CD4-positive, alpha-beta memory T cell (primary cell): ENCODE results near the gene HCLS1. TPM values are rescaled to one million over a fixed set of nuclear protein-coding genes. Genes with fewer than 3 reads are reported as not detected.

Experiments
- CTCF ChIA-PET: fragments of 350-600 bp; sonication (Branson Sonifier 250); formaldehyde crosslinking; loops from one replicate; lab custom pipeline; 2021; ENCODE audit warnings: inconsistent platforms; ENCODE audit not compliant: partially characterized antibody; lab: Charles Lee
- POLR2A ChIA-PET: fragments of 350-600 bp; sonication (Branson Sonifier 250); formaldehyde crosslinking; loops from one replicate; lab custom pipeline; 2021; ENCODE audit not compliant: partially characterized antibody; lab: Charles Lee
- DNase-seq, 5 donors: peaks; one replicate each; pipeline versions ENCODE4 v3.0.0 to v3.0.0-alpha.2; 2020 to 2022; ENCODE audit warnings: mixed read lengths in 1 of 5
- H3K27ac ChIP-seq: one replicate; pipeline ENCODE4 v1.7.0; 2013; ENCODE audit warnings: low read depth, low read length
- H3K27me3 ChIP-seq: 2 replicates; pipeline ENCODE4 v1.7.0; 2013; ENCODE audit warnings: mild to moderate bottlenecking, low read length, moderate library complexity; ENCODE audit not compliant: insufficient read depth
- H3K36me3 ChIP-seq: 2 replicates; pipeline ENCODE4 v1.7.0; 2013; ENCODE audit warnings: mild to moderate bottlenecking, low read length, moderate library complexity; ENCODE audit not compliant: insufficient read depth
- H3K4me1 ChIP-seq: 2 replicates; pipeline ENCODE4 v1.7.0; 2013; ENCODE audit warnings: mild to moderate bottlenecking, low read length, moderate library complexity; ENCODE audit not compliant: insufficient read depth
- H3K4me3 ChIP-seq, 2 donors: one replicate each; pipeline ENCODE4 v1.7.0; 2013; ENCODE audit warnings: low read length in 2 of 2, mild to moderate bottlenecking in 1 of 2
- H3K9me3 ChIP-seq, 2 donors: one replicate each; pipeline ENCODE4 v1.7.0; 2013; ENCODE audit warnings: low read length in 2 of 2, control low read depth in 1 of 2; ENCODE audit not compliant: control insufficient read depth in 1 of 2
- H3K27ac Mint-ChIP-seq, 7 donors: one replicate each; pipeline ENCODE4 v1.8.0; 2020 to 2021; ENCODE audit warnings: mixed read lengths in 7 of 7, mild to moderate bottlenecking in 6 of 7, inconsistent platforms in 3 of 7, moderate library complexity in 3 of 7
- H3K27me3 Mint-ChIP-seq, 2 donors: one replicate each; pipeline ENCODE4 v1.8.0; 2020 to 2021; ENCODE audit warnings: mixed read lengths in 2 of 2
- H3K36me3 Mint-ChIP-seq, 2 donors: one replicate each; pipeline ENCODE4 v1.8.0; 2020 to 2021; ENCODE audit warnings: mixed read lengths in 2 of 2, inconsistent platforms in 1 of 2, mild to moderate bottlenecking in 1 of 2
- H3K4me1 Mint-ChIP-seq, 4 donors: one replicate each; pipeline ENCODE4 v1.8.0; 2020 to 2021; ENCODE audit warnings: mixed read lengths in 4 of 4, mild to moderate bottlenecking in 1 of 4
- H3K4me3 Mint-ChIP-seq, 8 donors: one replicate each; pipeline ENCODE4 v1.8.0; 2020 to 2021; ENCODE audit warnings: mixed read lengths in 8 of 8, mild to moderate bottlenecking in 7 of 8, moderate library complexity in 6 of 8, inconsistent platforms in 3 of 8
- H3K9me3 Mint-ChIP-seq, 8 donors: one replicate each; pipeline ENCODE4 v1.8.0; 2020 to 2021; ENCODE audit warnings: mixed read lengths in 8 of 8, mild to moderate bottlenecking in 5 of 8, inconsistent platforms in 3 of 8, moderate library complexity in 1 of 8
- intact Hi-C: fragments of 100-400 bp; cut with micrococcal nuclease; formaldehyde crosslinking; loops from one replicate; pipeline ENCODE4 v1.15.1; 2023
- polyA plus RNA-seq, 2 donors: library from polyadenylated mRNA; unstranded; fragments of 300-500 nt; fragmentation: Illumina TruSeq; gene quantifications; one replicate each; pipeline ENCODE4 v1.2.3, GENCODE V29; 2021
- total RNA-seq, 2 experiments: library from RNA; stranded (reverse); gene quantifications; one replicate each; pipeline ENCODE4 v1.2.3, GENCODE V29; 2021

HCLS1 gene
- total and polyA plus RNA-seq, 4 experiments from 2014 or later, result 336 to 503 (median 389) TPM

DNA sequence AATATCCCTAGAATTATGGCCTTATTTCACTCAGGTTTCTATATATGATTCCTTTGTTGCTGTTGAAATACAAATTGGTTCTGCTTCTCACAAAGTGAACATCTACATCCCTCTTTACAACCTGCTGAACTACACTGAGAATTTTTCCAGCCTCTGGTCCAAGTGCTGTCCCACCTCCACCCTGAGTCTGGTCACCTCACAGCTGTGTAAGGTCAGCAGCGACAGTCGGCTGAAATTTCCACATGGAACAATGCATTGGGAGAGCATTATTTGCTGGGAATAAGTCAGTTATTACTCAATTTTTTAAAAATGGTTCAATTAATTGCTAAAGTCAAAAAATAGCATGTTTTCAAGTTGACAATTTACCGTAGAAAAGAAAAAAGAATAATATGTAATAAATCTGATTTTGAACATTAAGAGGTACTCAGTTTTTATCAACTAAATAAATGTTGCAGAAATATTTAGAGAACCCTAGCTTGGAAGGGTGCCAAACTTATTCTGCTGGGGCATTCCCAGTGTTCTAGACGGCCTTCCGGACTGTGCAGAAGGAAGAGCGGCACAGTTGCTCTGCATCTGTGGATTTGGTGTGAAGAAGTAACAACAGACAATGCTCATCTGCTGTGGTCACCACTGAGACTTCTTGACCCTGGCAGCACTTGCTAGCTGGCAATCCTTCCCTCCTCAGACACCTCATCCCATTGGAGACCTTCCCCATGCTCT, 1.8 kb downstream of the HCLS1 start:
- H3K36me3 Mint-ChIP-seq, result peaks cover 38 to 71% of the 10 kb centered on the region in 2 donors
- Histone ChIP-seq H3K4me3 (peak overlapping the region; percentile 58 to 76), H3K36me3 (peaks cover 37% of the 10 kb centered on the region), H3K4me1 (peaks cover 59% of the 10 kb centered on the region), H3K27ac (peak overlapping the region; percentile 85), H3K9me3 (no peaks in the 10 kb centered on the region), H3K27me3 (no peaks in the 10 kb centered on the region)
- DNase-seq, result no peak
- ChIA-PET CTCF (no interaction called here), POLR2A (interaction anchor here (0.5 to 4.1 kb wide), 3 partner anchors 11 to 172 kb away, joined by 3 to 33 read pairs (median 6); partner anchors contain the start of gene GOLGB1)
- no peaks in the 10 kb centered on the region for H3K27me3 Mint-ChIP-seq
- no peaks in the 10 kb centered on the region for H3K9me3 Mint-ChIP-seq
- peak overlapping the region; percentile 95 to 100 (median 99) for H3K27ac Mint-ChIP-seq
- H3K4me1 Mint-ChIP-seq, result peaks cover 46 to 76% (median 62%) of the 10 kb centered on the region in 4 donors
- intact Hi-C loops, result no loop called here
- H3K4me3 Mint-ChIP-seq, result peak overlapping the region; percentile 91 to 99 (median 94)

DNA sequence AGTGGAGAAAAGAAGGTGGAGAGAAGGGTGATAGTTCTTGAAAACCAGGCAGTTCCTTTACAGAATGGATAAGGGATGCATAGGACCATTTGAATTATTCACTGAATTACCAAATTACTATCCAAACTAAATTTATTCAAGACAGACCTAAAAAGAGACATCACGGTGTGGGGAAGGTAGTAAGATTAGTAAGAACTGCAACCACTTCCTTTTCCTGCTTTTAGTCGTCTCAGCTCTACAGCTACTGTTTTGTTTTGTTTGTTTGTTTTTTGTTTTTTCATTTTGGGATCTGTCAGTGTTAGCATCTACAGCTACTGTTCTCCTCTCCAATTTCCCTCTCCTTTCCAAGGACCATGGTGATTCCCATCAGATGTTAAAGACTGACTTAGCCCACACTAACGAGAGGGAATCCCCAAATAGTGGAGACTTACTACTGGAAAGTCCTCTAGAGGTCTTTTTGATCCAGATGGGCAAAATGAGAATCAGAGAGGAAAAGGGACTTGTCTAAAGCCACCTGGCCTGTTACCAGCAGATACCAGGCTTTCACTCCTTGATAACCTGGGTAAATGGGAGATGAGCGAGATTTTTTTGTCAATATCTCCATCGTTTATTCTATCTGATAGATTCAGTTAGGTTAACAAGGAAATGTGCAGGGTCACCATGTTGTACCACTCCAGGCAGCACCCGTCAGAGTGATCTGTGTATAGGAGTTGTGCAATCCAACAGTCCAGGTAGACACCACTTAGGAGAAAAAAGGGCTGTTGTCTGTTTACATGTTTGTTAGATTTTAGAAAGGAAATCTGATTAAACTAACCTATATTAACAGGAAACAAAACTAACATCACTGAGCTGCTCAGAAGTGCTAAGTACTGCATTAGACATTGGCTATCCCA, 6.0 kb downstream of the HCLS1 start:
- H3K9me3 ChIP-seq, result no peaks in the 10 kb centered on the region
- Mint-ChIP-seq H3K4me3 (peak overlapping the region; percentile 22 to 84 (median 68)), H3K27me3 (no peaks in the 10 kb centered on the region), H3K27ac (peak overlapping the region; percentile 83 to 95 (median 90)), H3K4me1 (peaks cover 52 to 92% (median 71%) of the 10 kb centered on the region in 4 donors), H3K36me3 (peaks cover 45 to 84% of the 10 kb centered on the region in 2 donors), H3K9me3 (no peaks in the 10 kb centered on the region)
- no peak overlapping the region for H3K4me3 ChIP-seq
- H3K4me1 ChIP-seq, result peaks cover 80% of the 10 kb centered on the region
- POLR2A ChIA-PET, result interaction anchor here (0.9 to 1.1 kb wide), 2 partner anchors 63 to 94 kb away, joined by 3 to 5 read pairs; partner anchors contain the start of gene GOLGB1
- CTCF ChIA-PET, result interaction anchor here (0.9 kb wide), 1 partner anchor 108 kb away, joined by 3 read pairs; no protein-coding TSS in a partner anchor
- H3K27ac ChIP-seq, result peak overlapping the region; percentile 36
- DNase-seq, result peak in 4 of 5 donors; percentile 9 to 28 (median 21)
- intact Hi-C loops, result no loop called here
- H3K36me3 ChIP-seq, result peaks cover 47% of the 10 kb centered on the region
- no peaks in the 10 kb centered on the region for H3K27me3 ChIP-seq

- no peak overlapping the region for H3K4me3 ChIP-seq
- Mint-ChIP-seq H3K9me3 (no peaks in the 10 kb centered on the region), H3K27me3 (no peaks in the 10 kb centered on the region), H3K4me3 (peak overlapping the region in 4 of 8 donors; percentile 13 to 64 (median 49)), H3K27ac (peak overlapping the region in 6 of 7 donors; percentile 35 to 79 (median 72)), H3K4me1 (peaks cover 33 to 72% (median 49%) of the 10 kb centered on the region in 4 donors), H3K36me3 (peaks cover 41 to 79% of the 10 kb centered on the region in 2 donors)
- ChIA-PET POLR2A (interaction anchor here (1.5 kb wide), 1 partner anchor 9 kb away, joined by 5 read pairs; the partner anchor contains the start of gene HCLS1), CTCF (interaction anchor here (1.8 kb wide), 1 partner anchor 9 kb away, joined by 6 read pairs; the partner anchor contains the start of gene HCLS1)
- H3K4me1 ChIP-seq, result peaks cover 61% of the 10 kb centered on the region
- DNase-seq, result no peak
- intact Hi-C loops, result no loop called here
- peaks cover 43% of the 10 kb centered on the region for H3K36me3 ChIP-seq
- no peaks in the 10 kb centered on the region for H3K9me3 ChIP-seq
- H3K27me3 ChIP-seq, result no peaks in the 10 kb centered on the region
- H3K27ac ChIP-seq, result no peak overlapping the region
These were observed 9.0 kb downstream of the HCLS1 start for GRCh38 chr3:121651684-121652083.

- Histone ChIP-seq H3K27ac (no peak overlapping the region), H3K36me3 (peaks cover 43% of the 10 kb centered on the region), H3K4me3 (no peak overlapping the region), H3K9me3 (no peaks in the 10 kb centered on the region), H3K4me1 (peaks cover 52% of the 10 kb centered on the region), H3K27me3 (no peaks in the 10 kb centered on the region)
- no peaks in the 10 kb centered on the region for H3K9me3 Mint-ChIP-seq
- peaks cover 27 to 62% (median 40%) of the 10 kb centered on the region in 4 donors for H3K4me1 Mint-ChIP-seq
- intact Hi-C loops, result no loop called here
- ChIA-PET POLR2A (no interaction called here), CTCF (interaction anchor here (0.9 to 1.8 kb wide), 3 partner anchors 11 to 346 kb away, joined by 3 to 6 read pairs (median 3); partner anchors contain the start of gene HCLS1)
- peaks cover 39 to 72% of the 10 kb centered on the region in 2 donors for H3K36me3 Mint-ChIP-seq
- DNase-seq, result no peak
- peak overlapping the region in 3 of 7 donors; percentile 19 to 51 (median 22) for H3K27ac Mint-ChIP-seq
- H3K27me3 Mint-ChIP-seq, result no peaks in the 10 kb centered on the region
- H3K4me3 Mint-ChIP-seq, result peak overlapping the region in 1 of 8 donors; percentile 15
These were observed 11.1 kb downstream of the HCLS1 start for GRCh38 chr3:121649645-121650044.

- Histone ChIP-seq H3K4me1 (peaks cover 39% of the 10 kb centered on the region), H3K27me3 (no peaks in the 10 kb centered on the region), H3K4me3 (no peak overlapping the region), H3K36me3 (peaks cover 48% of the 10 kb centered on the region), H3K9me3 (no peaks in the 10 kb centered on the region), H3K27ac (no peak overlapping the region)
- ChIA-PET CTCF (interaction anchor here (0.9 to 1.1 kb wide), 4 partner anchors 10 to 348 kb away, joined by 3 read pairs; no protein-coding TSS in a partner anchor), POLR2A (interaction anchor here (2.3 kb wide), 1 partner anchor 11 kb away, joined by 6 read pairs; no protein-coding TSS in a partner anchor)
- intact Hi-C loops, result no loop called here
- no peak for DNase-seq
- H3K36me3 Mint-ChIP-seq, result peaks cover 48 to 74% of the 10 kb centered on the region in 2 donors
- H3K4me1 Mint-ChIP-seq, result peaks cover 19 to 50% (median 30%) of the 10 kb centered on the region in 4 donors
- H3K27me3 Mint-ChIP-seq, result no peaks in the 10 kb centered on the region
- H3K9me3 Mint-ChIP-seq, result no peaks in the 10 kb centered on the region
- no peak overlapping the region for H3K4me3 Mint-ChIP-seq
- H3K27ac Mint-ChIP-seq, result peak overlapping the region in 3 of 7 donors; percentile 28 to 75 (median 60)
These were observed 12.3 kb downstream of the HCLS1 start for GRCh38 chr3:121648219-121648958.

DNA sequence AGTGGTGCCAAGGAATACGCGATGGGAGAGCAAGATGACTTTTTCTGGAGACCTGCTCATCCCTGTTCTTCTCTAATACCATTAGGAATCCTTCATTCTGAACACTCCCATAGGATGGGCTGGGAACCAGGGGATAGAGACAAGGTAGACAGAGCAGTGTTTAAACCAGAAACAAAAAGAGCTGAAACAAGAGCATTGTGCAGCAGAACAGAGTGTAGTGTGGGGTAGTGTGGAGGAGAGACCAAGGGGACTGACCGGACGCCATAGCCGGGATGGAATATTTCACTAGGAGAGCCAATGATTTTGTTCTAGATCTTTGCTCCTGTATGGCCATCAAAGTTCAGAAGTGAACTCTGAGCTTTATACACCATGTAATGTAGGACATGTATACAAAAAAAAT, 15.6 kb downstream of the HCLS1 start:
- Histone ChIP-seq H3K4me1 (peaks cover 13% of the 10 kb centered on the region), H3K36me3 (peaks cover 61% of the 10 kb centered on the region), H3K9me3 (no peaks in the 10 kb centered on the region), H3K27me3 (no peaks in the 10 kb centered on the region), H3K27ac (no peak overlapping the region), H3K4me3 (no peak overlapping the region)
- H3K27ac Mint-ChIP-seq, result peak overlapping the region in 3 of 7 donors; percentile 6 to 36 (median 31)
- H3K4me3 Mint-ChIP-seq, result no peak overlapping the region
- peaks cover 61 to 74% of the 10 kb centered on the region in 2 donors for H3K36me3 Mint-ChIP-seq
- POLR2A ChIA-PET, result no interaction called here
- CTCF ChIA-PET, result no interaction called here
- intact Hi-C loops, result no loop called here
- peaks cover 7 to 29% (median 15%) of the 10 kb centered on the region in 4 donors for H3K4me1 Mint-ChIP-seq
- H3K27me3 Mint-ChIP-seq, result no peaks in the 10 kb centered on the region
- DNase-seq, result no peak
- H3K9me3 Mint-ChIP-seq, result no peaks in the 10 kb centered on the region
